Thoracic aorta (tissue), 2 donors: ENCODE measurements around the gene FOLR2. TPM values are rescaled to one million over a fixed set of nuclear protein-coding genes. Genes with fewer than 3 reads are reported as not detected.

Source experiments
- ATAC-seq: fragments of 150-250 bp; one replicate; pipeline ENCODE4 v1.8.0; 2017; ENCODE audit warnings: low read depth; ENCODE audit not compliant: insufficient number of reproducible peaks, low FRiP score
- DNase-seq: peaks from one replicate; pipeline ENCODE4 v3.0.0-alpha.2; 2020; ENCODE audit warnings: low spot score
- H3K27ac ChIP-seq, 2 donors: fragments of 200-600 bp; sonication (generic); 1 replicate in 1 of 2; 2 replicates in 1 of 2; pipeline ENCODE4 v1.5.1; 2016; ENCODE audit warnings: mild to moderate bottlenecking in 2 of 2, moderate library complexity in 2 of 2
- H3K27me3 ChIP-seq: fragments of 200-600 bp; sonication (generic); replicated peaks from 2 replicates; pipeline ENCODE4 v1.6.0; 2016; ENCODE audit warnings: mild to moderate bottlenecking; ENCODE audit not compliant: insufficient read depth
- H3K36me3 ChIP-seq: fragments of 200-600 bp; sonication (generic); one replicate; pipeline ENCODE4 v1.5.1; 2016
- H3K4me1 ChIP-seq, 2 donors: fragments of 200-600 bp; sonication (generic); 1 replicate in 1 of 2; 2 replicates in 1 of 2; pipeline versions ENCODE4 v1.5.1 to v1.6.0; 2016; ENCODE audit warnings: low read depth in 2 of 2, mild to moderate bottlenecking in 1 of 2; ENCODE audit not compliant: control insufficient read depth in 1 of 2
- H3K4me3 ChIP-seq: fragments of 200-600 bp; sonication (generic); 2 replicates; pipeline ENCODE4 v1.5.1; 2016; ENCODE audit warnings: mild to moderate bottlenecking
- H3K9me3 ChIP-seq: fragments of 200-600 bp; sonication (generic); 2 replicates; pipeline ENCODE4 v1.5.1; 2016
- CTCF ChIP-seq: fragments of 200-600 bp; sonication (generic); IDR thresholded peaks from one replicate; pipeline ENCODE4 v1.5.1; 2019; ENCODE audit warnings: antibody characterized with exemption
- total RNA-seq, 2 donors: library from RNA; depleted of rRNA; stranded (reverse); fragments of >200 nt; gene quantifications; one replicate each; pipeline versions ENCODE4 v1.1.0 to v1.2.3, GENCODE V29; 2016

FOLR2 gene
- total RNA-seq, 2 donors from 2014 or later = 51.4 to 118 TPM

GRCh38 chr11:72226701-72227100 is 10.1 kb downstream of the FOLR2 start:
- Histone ChIP-seq H3K4me3 (no peak overlapping the region), H3K27me3 (no peaks in the 10 kb centered on the region), H3K36me3 (peaks cover 37% of the 10 kb centered on the region), H3K4me1 (peaks cover 3 to 38% of the 10 kb centered on the region in 2 donors), H3K9me3 (no peaks in the 10 kb centered on the region), H3K27ac (no peak overlapping the region)
- no peak for ATAC-seq
- DNase-seq = no peak
- no peak for TF ChIP-seq CTCF

- Histone ChIP-seq H3K27me3 (no peaks in the 10 kb centered on the region), H3K4me1 (peaks cover 3 to 30% of the 10 kb centered on the region in 2 donors), H3K4me3 (no peak overlapping the region), H3K9me3 (no peaks in the 10 kb centered on the region), H3K27ac (no peak overlapping the region), H3K36me3 (peaks cover 46% of the 10 kb centered on the region)
- ATAC-seq (no peak), DNase-seq (no peak)
- TF ChIP-seq CTCF = no peak
Observed at GRCh38 chr11:72227316-72228228, 11.0 kb downstream of the FOLR2 start.

- H3K9me3 ChIP-seq = no peaks in the 10 kb centered on the region
- H3K27ac ChIP-seq = no peak overlapping the region
- H3K36me3 ChIP-seq = peaks cover 54% of the 10 kb centered on the region
- DNase-seq (no peak), ATAC-seq (no peak)
- no peak for TF ChIP-seq CTCF
- no peak overlapping the region for H3K4me3 ChIP-seq
- peaks cover 3 to 26% of the 10 kb centered on the region in 2 donors for H3K4me1 ChIP-seq
- H3K27me3 ChIP-seq = no peaks in the 10 kb centered on the region
Observed at GRCh38 chr11:72228229-72228843, 11.7 kb downstream of the FOLR2 start.

GRCh38 chr11:72228844-72229231 is 12.2 kb downstream of the FOLR2 start:
- Histone ChIP-seq H3K4me3 (no peak overlapping the region), H3K9me3 (no peaks in the 10 kb centered on the region), H3K27ac (no peak overlapping the region), H3K27me3 (no peaks in the 10 kb centered on the region), H3K4me1 (peaks cover 3 to 26% of the 10 kb centered on the region in 2 donors), H3K36me3 (peaks cover 59% of the 10 kb centered on the region)
- ATAC-seq (no peak), DNase-seq (no peak)
- no peak for TF ChIP-seq CTCF

GRCh38 chr11:72229336-72229924 is 12.8 kb downstream of the FOLR2 start:
- ATAC-seq = no peak

More at GRCh38 chr11:72229336-72229924, 12.8 kb downstream of the FOLR2 start:
- DNase-seq = no peak
- no peak for TF ChIP-seq CTCF
- Histone ChIP-seq H3K36me3 (peaks cover 64% of the 10 kb centered on the region), H3K27ac (no peak overlapping the region), H3K4me1 (peaks cover 3 to 26% of the 10 kb centered on the region in 2 donors), H3K27me3 (no peaks in the 10 kb centered on the region), H3K9me3 (no peaks in the 10 kb centered on the region), H3K4me3 (no peak overlapping the region)
